GM12878 (cell line): Measurements from ENCODE around the gene ARID1A. TPM values are rescaled to one million over a fixed set of nuclear protein-coding genes. Genes with fewer than 3 reads are reported as not detected.

Source experiments
- ATAC-seq: fragments of 200-7000 bp; cut with Tn5 transposase; 3 replicates; pipeline ENCODE4 v1.9.1; 2020; ENCODE audit warnings: mild to moderate bottlenecking, moderate library complexity
- BruUV-seq: library from RNA; stranded (reverse); fragments of 400-500 nt; replicated peaks from 2 replicates; lab custom pipeline; 2021; lab: Mats Ljungman, UMichigan
- CTCF ChIA-PET: fragments of 300-600 bp; sonication (Branson Sonifier 250); formaldehyde crosslinking; extraction: SDS; loops from one replicate; lab custom pipeline; 2021; ENCODE audit warnings: inconsistent platforms; lab: Yijun Ruan, JAX
- POLR2A ChIA-PET: fragments of 350-600 bp; formaldehyde crosslinking; extraction: SDS; loops from one replicate; lab custom pipeline; 2021; ENCODE audit warnings: inconsistent platforms; lab: Charles Lee
- RAD21 ChIA-PET: fragments of 300-600 bp; sonication (Branson Sonifier 250); formaldehyde crosslinking; loops from one replicate; lab custom pipeline; 2023; ENCODE audit warnings: antibody characterized with exemption; ENCODE audit not compliant: unreplicated experiment; lab: Charles Lee
- SMC1A ChIA-PET: fragments of 300-600 bp; sonication (Branson Sonifier 250); formaldehyde crosslinking; loops from one replicate; lab custom pipeline; 2023; ENCODE audit not compliant: unreplicated experiment, uncharacterized antibody; lab: Charles Lee
- DNase-seq: peaks from one replicate; pipeline ENCODE4 v3.0.0-alpha.2; 2011; ENCODE audit warnings: low read depth, low spot score
- FAIRE-seq: peaks from 3 replicates; lab custom pipeline; 2011; peaks lifted over from hg19 to GRCh38; lab: Jason Lieb, UNC
- H2AFZ ChIP-seq: 2 replicates; pipeline ENCODE4 v1.6.0; 2011; ENCODE audit warnings: low read depth, low read length, control low read depth; ENCODE audit not compliant: control insufficient read depth
- H3K27ac ChIP-seq: 2 replicates; pipeline ENCODE4 v1.5.1; 2011; ENCODE audit warnings: control low read depth; ENCODE audit not compliant: control insufficient read depth, insufficient read depth
- H3K27me3 ChIP-seq, 2 experiments: replicated peaks in 1 of 2; 2 replicates each; pipeline versions ENCODE4 v1.6.0 to v1.6.1; 2011; ENCODE audit warnings: low read length in 1 of 2; ENCODE audit not compliant: control insufficient read depth in 2 of 2, insufficient read depth in 2 of 2
- H3K36me3 ChIP-seq, 2 experiments: 2 replicates each; pipeline ENCODE4 v1.5.1; 2011; ENCODE audit warnings: low read length in 1 of 2; ENCODE audit not compliant: control insufficient read depth in 2 of 2, insufficient read depth in 2 of 2
- H3K4me1 ChIP-seq: 2 replicates; pipeline ENCODE4 v1.6.1; 2011; ENCODE audit warnings: mild to moderate bottlenecking, low read length, moderate library complexity, mixed read lengths; ENCODE audit not compliant: control insufficient read depth, insufficient read depth
- H3K4me2 ChIP-seq: 2 replicates; pipeline ENCODE4 v1.6.0; 2011; ENCODE audit warnings: control low read depth; ENCODE audit not compliant: control insufficient read depth, insufficient read depth
- H3K4me3 ChIP-seq: fragments of 200-600 bp; sonication (generic); 2 replicates; pipeline ENCODE4 v1.5.1; 2016
- H3K79me2 ChIP-seq: 2 replicates; pipeline ENCODE4 v1.6.0; 2011; ENCODE audit warnings: low read length; ENCODE audit not compliant: control insufficient read depth, insufficient read depth
- H3K9ac ChIP-seq: 2 replicates; pipeline ENCODE4 v1.8.0; 2011; ENCODE audit warnings: low read length, control low read depth, mixed read lengths; ENCODE audit not compliant: control insufficient read depth, insufficient read depth
- H3K9me3 ChIP-seq: replicated peaks from 3 replicates; pipeline ENCODE4 v1.5.1; 2011; ENCODE audit warnings: mild to moderate bottlenecking, low read length; ENCODE audit not compliant: control insufficient read depth, insufficient read depth
- H4K20me1 ChIP-seq: 2 replicates; pipeline ENCODE4 v1.6.0; 2011; ENCODE audit not compliant: control insufficient read depth, insufficient read depth
- ATF7 ChIP-seq: fragments of 450-650 bp; IDR thresholded peaks from 2 replicates; pipeline ENCODE4 v1.6.1; 2016; ENCODE audit warnings: low read depth, mild to moderate bottlenecking
- BRCA1 ChIP-seq: IDR thresholded peaks from 2 replicates; pipeline ENCODE4 v1.6.1; 2011; ENCODE audit warnings: low read depth, low read length, improper control_type of control experiment
- CBX3 ChIP-seq: fragments of 200-600 bp; sonication (generic); IDR thresholded peaks from 2 replicates; pipeline ENCODE4 v1.6.1; 2016; ENCODE audit warnings: low read depth, borderline replicate concordance
- GATAD2B ChIP-seq: fragments of 450-650 bp; conservative IDR thresholded peaks from 2 replicates; pipeline ENCODE4 v1.6.1; 2017; ENCODE audit warnings: low read depth, mild to moderate bottlenecking, moderate library complexity
- HDAC2 ChIP-seq: fragments of 200-600 bp; sonication (generic); IDR thresholded peaks from 2 replicates; pipeline ENCODE4 v1.6.1; 2017
- JUNB ChIP-seq: IDR thresholded peaks from 2 replicates; pipeline ENCODE4 v1.6.1; 2016; ENCODE audit warnings: antibody characterized with exemption, mild to moderate bottlenecking
- NR2C1 ChIP-seq: fragments of 450-650 bp; IDR thresholded peaks from 2 replicates; pipeline ENCODE4 v1.6.1; 2017; ENCODE audit warnings: antibody characterized with exemption, mild to moderate bottlenecking, moderate library complexity
- NR2F1 ChIP-seq: fragments of 450-650 bp; conservative IDR thresholded peaks from 2 replicates; pipeline ENCODE4 v1.6.1; 2017; ENCODE audit warnings: mild to moderate bottlenecking
- WGBS: methylation state at CpG from one replicate; pipeline ENCODE4 v1.1.6; 2016; ENCODE audit warnings: low lambda C conversion rate; ENCODE audit not compliant: insufficient replicate concordance, insufficient coverage; ENCODE audit errors: missing lambda C conversion rate; 5-methylcytosine and 5-hydroxymethylcytosine counted together
- in situ Hi-C: fragments of 300-500 bp; cut with MboI; formaldehyde crosslinking; loops from 9 replicates; pipeline ENCODE4 v1.14.3; 2018; ENCODE audit warnings: mixed read lengths
- intact Hi-C: fragments of 100-400 bp; cut with micrococcal nuclease; formaldehyde crosslinking; loops from one replicate; pipeline ENCODE4 v1.14.2; 2022; ENCODE audit not compliant: unreplicated experiment
- polyA plus RNA-seq, 11 experiments: library from polyadenylated mRNA; depleted of rRNA in 4 of 11; unstranded in 6 of 11; stranded (reverse) in 5 of 11; fragments of >200 nt; fragmentation: Nextera tagmentation in 4 of 11; fragmentation: Illumina TruSeq in 1 of 11; extraction: Ambion mirVana in 4 of 11; extraction: Trizol in 1 of 11; gene quantifications; 1 replicate in 1 of 11; 2 replicates in 10 of 11; pipeline versions ENCODE4 v1.2.1 to v1.2.3, GENCODE V29; 2011 to 2016; ENCODE audit warnings: inconsistent platforms in 2 of 11, missing spikeins in 2 of 11, low read depth in 1 of 11
- total RNA-seq, 4 experiments: library from RNA; depleted of rRNA in 3 of 4; stranded (reverse); fragments of >200 nt in 3 of 4; fragmentation: Illumina TruSeq in 1 of 4; extraction: Trizol in 1 of 4; gene quantifications; 2 replicates each; pipeline versions ENCODE4 v1.2.1 to v1.2.3, GENCODE V29; 2013 to 2021
- TF ChIP-seq, protein P1 (sequence below): fragments of 150-350 bp; IDR thresholded peaks from 2 replicates; pipeline ENCODE4 v1.6.1; 2014; ENCODE audit warnings: mild to moderate bottlenecking, low read depth, low read length
- TF ChIP-seq, protein P2 (sequence below): fragments of 450-650 bp; IDR thresholded peaks from 2 replicates; pipeline ENCODE4 v1.6.1; 2016; ENCODE audit warnings: mild to moderate bottlenecking, moderate library complexity, borderline replicate concordance
- TF ChIP-seq, protein P3 (sequence below): fragments of 450-650 bp; formaldehyde crosslinking; IDR thresholded peaks from 2 replicates; pipeline ENCODE4 v1.5.0; 2022; ENCODE audit warnings: mild to moderate bottlenecking, missing genetic modification characterization

Gene ARID1A
- total and polyA plus RNA-seq, 10 of the 15 experiments (the other 5 are each of a cell fraction or from before 2014, with no cell fraction given): 10.0 to 98.0 (median 23.5) TPM

DNA sequence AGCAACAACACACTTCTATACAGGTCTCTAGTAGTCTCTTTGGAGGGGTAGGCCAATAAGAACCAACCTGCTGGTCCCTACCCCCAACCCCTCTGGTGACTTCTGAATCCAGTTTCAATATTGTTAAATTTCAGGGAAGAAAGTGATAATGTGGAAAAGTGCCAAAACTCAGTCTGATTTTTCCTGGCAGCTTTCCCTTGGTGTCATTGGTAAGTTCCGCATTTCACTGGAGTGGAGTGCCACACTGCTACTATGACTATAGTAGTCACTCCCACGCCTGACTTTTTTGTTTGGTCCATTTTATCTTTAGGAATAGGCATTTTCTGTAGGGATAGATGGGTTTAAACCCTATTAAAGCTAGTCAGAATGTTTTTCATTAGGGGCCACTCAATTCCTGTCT lies 5.7 kb upstream of the ARID1A start:
- no peaks in the 10 kb centered on the region for H4K20me1 ChIP-seq
- no peak for ATAC-seq
- H3K4me3 ChIP-seq: no peak overlapping the region
- no peak overlapping the region for H3K27ac ChIP-seq
- FAIRE-seq: no peak
- POLR2A ChIA-PET: interaction anchor here (0.5 to 4.7 kb wide), 5 partner anchors 8 to 428 kb away, joined by 5 to 83 read pairs (median 24); no protein-coding TSS in a partner anchor
- no peak overlapping the region for H3K9ac ChIP-seq
- H3K27me3 ChIP-seq: no peaks in the 10 kb centered on the region
- H3K36me3 ChIP-seq: no peaks in the 10 kb centered on the region
- RAD21 ChIA-PET: interaction anchor here (0.7 to 5.2 kb wide), 3 partner anchors 13 to 99 kb away, joined by 3 to 59 read pairs (median 7); partner anchors contain the start of gene PIGV
- CTCF ChIA-PET: interaction anchor here (1.9 to 5.3 kb wide), 6 partner anchors 8 to 99 kb away, joined by 6 to 67 read pairs (median 26); partner anchors contain the start of gene PIGV
- intact Hi-C loops (loop anchor here (5.0 kb wide), 1 partner anchor 148 kb away; no protein-coding TSS in a partner anchor), in situ Hi-C loops (no loop called here)
- WGBS: 71% methylated on average over 2 of the region's 2 CpGs
- DNase-seq: no peak
- SMC1A ChIA-PET: interaction anchor here (3.6 to 7.5 kb wide), 5 partner anchors 8 to 96 kb away, joined by 18 to 79 read pairs (median 38); no protein-coding TSS in a partner anchor
- BruUV-seq: no TSS peak
- H3K9me3 ChIP-seq: no peaks in the 10 kb centered on the region
- no peak overlapping the region for H3K4me2 ChIP-seq
- peaks cover 17% of the 10 kb centered on the region for H3K79me2 ChIP-seq
- no peak overlapping the region for H2AFZ ChIP-seq
- peaks cover 13% of the 10 kb centered on the region for H3K4me1 ChIP-seq
- TF ChIP-seq, protein P1, sequence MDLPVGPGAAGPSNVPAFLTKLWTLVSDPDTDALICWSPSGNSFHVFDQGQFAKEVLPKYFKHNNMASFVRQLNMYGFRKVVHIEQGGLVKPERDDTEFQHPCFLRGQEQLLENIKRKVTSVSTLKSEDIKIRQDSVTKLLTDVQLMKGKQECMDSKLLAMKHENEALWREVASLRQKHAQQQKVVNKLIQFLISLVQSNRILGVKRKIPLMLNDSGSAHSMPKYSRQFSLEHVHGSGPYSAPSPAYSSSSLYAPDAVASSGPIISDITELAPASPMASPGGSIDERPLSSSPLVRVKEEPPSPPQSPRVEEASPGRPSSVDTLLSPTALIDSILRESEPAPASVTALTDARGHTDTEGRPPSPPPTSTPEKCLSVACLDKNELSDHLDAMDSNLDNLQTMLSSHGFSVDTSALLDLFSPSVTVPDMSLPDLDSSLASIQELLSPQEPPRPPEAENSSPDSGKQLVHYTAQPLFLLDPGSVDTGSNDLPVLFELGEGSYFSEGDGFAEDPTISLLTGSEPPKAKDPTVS: no peak
- TF ChIP-seq, protein P2, sequence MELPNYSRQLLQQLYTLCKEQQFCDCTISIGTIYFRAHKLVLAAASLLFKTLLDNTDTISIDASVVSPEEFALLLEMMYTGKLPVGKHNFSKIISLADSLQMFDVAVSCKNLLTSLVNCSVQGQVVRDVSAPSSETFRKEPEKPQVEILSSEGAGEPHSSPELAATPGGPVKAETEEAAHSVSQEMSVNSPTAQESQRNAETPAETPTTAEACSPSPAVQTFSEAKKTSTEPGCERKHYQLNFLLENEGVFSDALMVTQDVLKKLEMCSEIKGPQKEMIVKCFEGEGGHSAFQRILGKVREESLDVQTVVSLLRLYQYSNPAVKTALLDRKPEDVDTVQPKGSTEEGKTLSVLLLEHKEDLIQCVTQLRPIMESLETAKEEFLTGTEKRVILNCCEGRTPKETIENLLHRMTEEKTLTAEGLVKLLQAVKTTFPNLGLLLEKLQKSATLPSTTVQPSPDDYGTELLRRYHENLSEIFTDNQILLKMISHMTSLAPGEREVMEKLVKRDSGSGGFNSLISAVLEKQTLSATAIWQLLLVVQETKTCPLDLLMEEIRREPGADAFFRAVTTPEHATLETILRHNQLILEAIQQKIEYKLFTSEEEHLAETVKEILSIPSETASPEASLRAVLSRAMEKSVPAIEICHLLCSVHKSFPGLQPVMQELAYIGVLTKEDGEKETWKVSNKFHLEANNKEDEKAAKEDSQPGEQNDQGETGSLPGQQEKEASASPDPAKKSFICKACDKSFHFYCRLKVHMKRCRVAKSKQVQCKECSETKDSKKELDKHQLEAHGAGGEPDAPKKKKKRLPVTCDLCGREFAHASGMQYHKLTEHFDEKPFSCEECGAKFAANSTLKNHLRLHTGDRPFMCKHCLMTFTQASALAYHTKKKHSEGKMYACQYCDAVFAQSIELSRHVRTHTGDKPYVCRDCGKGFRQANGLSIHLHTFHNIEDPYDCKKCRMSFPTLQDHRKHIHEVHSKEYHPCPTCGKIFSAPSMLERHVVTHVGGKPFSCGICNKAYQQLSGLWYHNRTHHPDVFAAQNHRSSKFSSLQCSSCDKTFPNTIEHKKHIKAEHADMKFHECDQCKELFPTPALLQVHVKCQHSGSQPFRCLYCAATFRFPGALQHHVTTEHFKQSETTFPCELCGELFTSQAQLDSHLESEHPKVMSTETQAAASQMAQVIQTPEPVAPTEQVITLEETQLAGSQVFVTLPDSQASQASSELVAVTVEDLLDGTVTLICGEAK: no peak
- TF ChIP-seq HDAC2: no peak
- no peak for TF ChIP-seq GATAD2B
- no peak for TF ChIP-seq ATF7
- TF ChIP-seq NR2C1: no peak
- TF ChIP-seq JUNB: no peak
- TF ChIP-seq, protein P3, sequence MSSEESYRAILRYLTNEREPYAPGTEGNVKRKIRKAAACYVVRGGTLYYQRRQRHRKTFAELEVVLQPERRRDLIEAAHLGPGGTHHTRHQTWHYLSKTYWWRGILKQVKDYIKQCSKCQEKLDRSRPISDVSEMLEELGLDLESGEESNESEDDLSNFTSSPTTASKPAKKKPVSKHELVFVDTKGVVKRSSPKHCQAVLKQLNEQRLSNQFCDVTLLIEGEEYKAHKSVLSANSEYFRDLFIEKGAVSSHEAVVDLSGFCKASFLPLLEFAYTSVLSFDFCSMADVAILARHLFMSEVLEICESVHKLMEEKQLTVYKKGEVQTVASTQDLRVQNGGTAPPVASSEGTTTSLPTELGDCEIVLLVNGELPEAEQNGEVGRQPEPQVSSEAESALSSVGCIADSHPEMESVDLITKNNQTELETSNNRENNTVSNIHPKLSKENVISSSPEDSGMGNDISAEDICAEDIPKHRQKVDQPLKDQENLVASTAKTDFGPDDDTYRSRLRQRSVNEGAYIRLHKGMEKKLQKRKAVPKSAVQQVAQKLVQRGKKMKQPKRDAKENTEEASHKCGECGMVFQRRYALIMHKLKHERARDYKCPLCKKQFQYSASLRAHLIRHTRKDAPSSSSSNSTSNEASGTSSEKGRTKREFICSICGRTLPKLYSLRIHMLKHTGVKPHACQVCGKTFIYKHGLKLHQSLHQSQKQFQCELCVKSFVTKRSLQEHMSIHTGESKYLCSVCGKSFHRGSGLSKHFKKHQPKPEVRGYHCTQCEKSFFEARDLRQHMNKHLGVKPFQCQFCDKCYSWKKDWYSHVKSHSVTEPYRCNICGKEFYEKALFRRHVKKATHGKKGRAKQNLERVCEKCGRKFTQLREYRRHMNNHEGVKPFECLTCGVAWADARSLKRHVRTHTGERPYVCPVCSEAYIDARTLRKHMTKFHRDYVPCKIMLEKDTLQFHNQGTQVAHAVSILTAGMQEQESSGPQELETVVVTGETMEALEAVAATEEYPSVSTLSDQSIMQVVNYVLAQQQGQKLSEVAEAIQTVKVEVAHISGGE (CRISPR knock-in tag): no peak
- no peak for TF ChIP-seq NR2F1
- no peak for TF ChIP-seq CBX3
- TF ChIP-seq BRCA1: no peak
